Small intestine (tissue), 7 donors: ENCODE measurements around the gene TIMM44. TPM values are rescaled to one million over a fixed set of nuclear protein-coding genes. Genes with fewer than 3 reads are reported as not detected.

ENCODE experiments used
- DNase-seq, 2 donors: peaks; one replicate each; pipeline versions ENCODE4 v3.0.0 to v3.0.0-alpha.2; 2013
- FAIRE-seq: peaks from 2 replicates; lab custom pipeline; 2012; peaks lifted over from hg19 to GRCh38; lab: Jason Lieb, UNC
- H3K27ac ChIP-seq, 3 donors: one replicate each; pipeline ENCODE4 v1.5.1; 2013; ENCODE audit warnings: low read length in 2 of 3, mild to moderate bottlenecking in 2 of 3, control low read depth in 1 of 3, inconsistent platforms in 1 of 3, low read depth in 1 of 3, moderate library complexity in 1 of 3
- H3K27me3 ChIP-seq, 3 donors: one replicate each; pipeline ENCODE4 v1.6.1; 2013; ENCODE audit warnings: low read length in 3 of 3, inconsistent platforms in 1 of 3; ENCODE audit not compliant: control insufficient read depth in 3 of 3, insufficient read depth in 3 of 3
- H3K36me3 ChIP-seq, 3 donors: one replicate each; pipeline ENCODE4 v1.6.1; 2013; ENCODE audit warnings: low read length in 3 of 3, inconsistent platforms in 1 of 3, low read depth in 1 of 3, mild to moderate bottlenecking in 1 of 3, moderate library complexity in 1 of 3; ENCODE audit not compliant: control insufficient read depth in 3 of 3, insufficient read depth in 2 of 3
- H3K4me1 ChIP-seq, 3 donors: one replicate each; pipeline ENCODE4 v1.6.1; 2013; ENCODE audit warnings: low read length in 2 of 3, inconsistent platforms in 1 of 3, low read depth in 1 of 3, mild to moderate bottlenecking in 1 of 3, moderate library complexity in 1 of 3; ENCODE audit not compliant: control insufficient read depth in 3 of 3, insufficient read depth in 2 of 3
- H3K4me3 ChIP-seq, 3 donors: one replicate each; pipeline ENCODE4 v1.5.1; 2013; ENCODE audit warnings: low read length in 3 of 3, control low read depth in 1 of 3, inconsistent platforms in 1 of 3, low read depth in 1 of 3, mild to moderate bottlenecking in 1 of 3, moderate library complexity in 1 of 3
- H3K9me3 ChIP-seq, 2 donors: one replicate each; pipeline ENCODE4 v1.6.1; 2013; ENCODE audit warnings: low read depth in 1 of 2, low read length in 1 of 2; ENCODE audit not compliant: control insufficient read depth in 2 of 2, insufficient read depth in 1 of 2
- WGBS, 3 donors: extraction: QIAGEN DNeasy Blood & Tissue Kit; methylation state at CpG; one replicate each; pipeline ENCODE4 v1.1.7; 2013; 5-methylcytosine and 5-hydroxymethylcytosine counted together
- polyA plus RNA-seq, 4 donors: library from polyadenylated mRNA; stranded (reverse) in 3 of 4; unstranded in 1 of 4; fragments of 200-250 nt in 3 of 4; fragments of 120-200 nt in 1 of 4; gene quantifications; one replicate each; pipeline versions ENCODE4 v1.2.1 to v1.2.3, GENCODE V29; 2013
- donor health status: healthy with polysubstance abuse.
- donor health status: control.
- donor health status: control.
- donor health status: Bipolar disorder and iron deficiency.
- donor health status: healthy.

Gene TIMM44
- polyA plus RNA-seq, 4 donors = 40.2 to 81.4 (median 68.9) TPM

- DNase-seq (no peak), FAIRE-seq (no peak)
- Histone ChIP-seq H3K27ac (no peak overlapping the region), H3K4me3 (no peak overlapping the region), H3K36me3 (peaks cover 6 to 46% (median 18%) of the 10 kb centered on the region in 3 donors), H3K9me3 (no peaks in the 10 kb centered on the region), H3K4me1 (peaks cover 2 to 22% (median 3%) of the 10 kb centered on the region in 3 donors), H3K27me3 (peaks cover 0 to 40% (median 18%) of the 10 kb centered on the region in 3 donors)
- WGBS, 3 donors = 83 to 87% (median 85%) methylated on average over 10 of the region's 10 CpGs
Measured at GRCh38 chr19:7913652-7914051, 29.8 kb downstream of the TIMM44 start.

- Histone ChIP-seq H3K27ac (no peak overlapping the region), H3K9me3 (no peaks in the 10 kb centered on the region), H3K4me1 (peaks cover 2 to 16% (median 3%) of the 10 kb centered on the region in 3 donors), H3K36me3 (peaks cover 6 to 52% (median 18%) of the 10 kb centered on the region in 3 donors), H3K4me3 (no peak overlapping the region), H3K27me3 (peaks cover 0 to 32% (median 14%) of the 10 kb centered on the region in 3 donors)
- DNase-seq (no peak), FAIRE-seq (no peak)
- WGBS, 3 donors = 93% methylated on average over 33 to 39 of the region's 39 CpGs
Measured at GRCh38 chr19:7912697-7913564, 30.5 kb downstream of the TIMM44 start.

- WGBS, 3 donors = 92 to 94% (median 92%) methylated on average over 19 to 31 of the region's 31 CpGs
- H3K4me1 ChIP-seq = peaks cover 2 to 13% (median 2%) of the 10 kb centered on the region in 3 donors
- H3K9me3 ChIP-seq = no peaks in the 10 kb centered on the region
- H3K4me3 ChIP-seq = no peak overlapping the region
- no peak overlapping the region for H3K27ac ChIP-seq
- peaks cover 0 to 27% (median 11%) of the 10 kb centered on the region in 3 donors for H3K27me3 ChIP-seq
- DNase-seq (no peak), FAIRE-seq (no peak)
- H3K36me3 ChIP-seq = peaks cover 6 to 59% (median 18%) of the 10 kb centered on the region in 3 donors
Measured at GRCh38 chr19:7912144-7912696, 31.2 kb downstream of the TIMM44 start.

GRCh38 chr19:7911508-7912143 is 31.8 kb downstream of the TIMM44 start:
- no peaks in the 10 kb centered on the region for H3K9me3 ChIP-seq
- peaks cover 6 to 62% (median 18%) of the 10 kb centered on the region in 3 donors for H3K36me3 ChIP-seq
- no peak overlapping the region for H3K27ac ChIP-seq
- peaks cover 0 to 23% (median 8%) of the 10 kb centered on the region in 3 donors for H3K27me3 ChIP-seq
- no peak overlapping the region for H3K4me3 ChIP-seq
- FAIRE-seq (no peak), DNase-seq (no peak)
- peaks cover 0 to 10% (median 0%) of the 10 kb centered on the region in 3 donors for H3K4me1 ChIP-seq
- WGBS, 3 donors = 87 to 90% (median 88%) methylated on average over 18 of the region's 18 CpGs

- Histone ChIP-seq H3K4me1 (peaks cover 0 to 4% (median 0%) of the 10 kb centered on the region in 3 donors), H3K27ac (no peak overlapping the region), H3K36me3 (peaks cover 8 to 71% (median 18%) of the 10 kb centered on the region in 3 donors), H3K9me3 (no peaks in the 10 kb centered on the region), H3K4me3 (no peak overlapping the region), H3K27me3 (peaks cover 0 to 13% (median 3%) of the 10 kb centered on the region in 3 donors)
- WGBS, 3 donors = 93 to 94% (median 94%) methylated on average over 54 of the region's 54 CpGs
- DNase-seq = no peak
- no peak for FAIRE-seq
Measured at GRCh38 chr19:7910321-7911161, 32.9 kb downstream of the TIMM44 start.

GRCh38 chr19:7909471-7910067 is 33.9 kb downstream of the TIMM44 start:
- no peak overlapping the region for H3K4me3 ChIP-seq
- H3K36me3 ChIP-seq = peaks cover 8 to 79% (median 18%) of the 10 kb centered on the region in 3 donors
- peaks cover 0 to 11% (median 0%) of the 10 kb centered on the region in 3 donors for H3K4me1 ChIP-seq
- peaks cover 0 to 3% (median 0%) of the 10 kb centered on the region in 3 donors for H3K27me3 ChIP-seq
- no peak overlapping the region for H3K27ac ChIP-seq
- no peak for DNase-seq
- H3K9me3 ChIP-seq = no peaks in the 10 kb centered on the region
- no peak for FAIRE-seq
- 89 to 94% (median 93%) methylated on average over 20 to 21 of the region's 21 CpGs for WGBS, 3 donors

GRCh38 chr19:7908742-7909461 is 34.6 kb downstream of the TIMM44 start:
- WGBS, 3 donors = 89 to 93% (median 92%) methylated on average over 17 to 19 of the region's 19 CpGs
- DNase-seq (no peak), FAIRE-seq (no peak)
- H3K27me3 ChIP-seq = no peaks in the 10 kb centered on the region
- H3K9me3 ChIP-seq = no peaks in the 10 kb centered on the region
- H3K36me3 ChIP-seq = peaks cover 8 to 81% (median 18%) of the 10 kb centered on the region in 3 donors
- H3K4me1 ChIP-seq = peaks cover 0 to 13% (median 0%) of the 10 kb centered on the region in 3 donors
- H3K4me3 ChIP-seq = no peak overlapping the region
- H3K27ac ChIP-seq = no peak overlapping the region
